ENCODE results near the gene MYH15. TPM values are rescaled to one million over a fixed set of nuclear protein-coding genes. Genes with fewer than 3 reads are reported as not detected.

The MYH15 gene
- total RNA-seq, 2 donors from 2014 or later, result 0.07 to 0.15 TPM

DNA sequence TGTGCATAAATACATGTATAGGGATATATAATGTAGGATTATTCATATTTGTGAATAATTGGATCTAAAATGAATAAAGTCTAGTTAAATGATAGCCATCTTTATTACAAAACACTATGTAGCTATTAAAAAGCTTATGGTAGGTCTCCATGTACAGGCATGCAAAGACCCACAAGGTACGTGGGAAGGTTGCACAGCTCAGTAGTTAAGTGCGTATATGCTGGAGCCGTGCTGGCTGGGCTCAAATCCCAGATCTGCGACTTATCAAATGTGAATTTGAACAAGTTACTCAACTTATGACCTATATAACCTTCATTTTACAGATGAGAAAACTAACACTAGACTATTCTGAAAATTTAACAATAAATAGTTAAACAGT is 100.6 kb downstream of the MYH15 start:
- no peak overlapping the region for H3K27ac ChIP-seq (ENCODE audit: low read depth, low read length)
- DNase-seq, result no peak
- H3K4me3 Mint-ChIP-seq, result no peak overlapping the region
- H3K9ac ChIP-seq (ENCODE audit: extremely low read depth, low read length, poor library complexity, severe bottlenecking), result no peak overlapping the region
- H3K9me3 ChIP-seq (ENCODE audit: control insufficient read depth, low read length), result no peaks in the 10 kb centered on the region
- H3K4me3 ChIP-seq (ENCODE audit: low read length), result no peak overlapping the region
- no peaks in the 10 kb centered on the region for H3K36me3 Mint-ChIP-seq (ENCODE audit: low read depth)
- TF ChIP-seq, protein P1, sequence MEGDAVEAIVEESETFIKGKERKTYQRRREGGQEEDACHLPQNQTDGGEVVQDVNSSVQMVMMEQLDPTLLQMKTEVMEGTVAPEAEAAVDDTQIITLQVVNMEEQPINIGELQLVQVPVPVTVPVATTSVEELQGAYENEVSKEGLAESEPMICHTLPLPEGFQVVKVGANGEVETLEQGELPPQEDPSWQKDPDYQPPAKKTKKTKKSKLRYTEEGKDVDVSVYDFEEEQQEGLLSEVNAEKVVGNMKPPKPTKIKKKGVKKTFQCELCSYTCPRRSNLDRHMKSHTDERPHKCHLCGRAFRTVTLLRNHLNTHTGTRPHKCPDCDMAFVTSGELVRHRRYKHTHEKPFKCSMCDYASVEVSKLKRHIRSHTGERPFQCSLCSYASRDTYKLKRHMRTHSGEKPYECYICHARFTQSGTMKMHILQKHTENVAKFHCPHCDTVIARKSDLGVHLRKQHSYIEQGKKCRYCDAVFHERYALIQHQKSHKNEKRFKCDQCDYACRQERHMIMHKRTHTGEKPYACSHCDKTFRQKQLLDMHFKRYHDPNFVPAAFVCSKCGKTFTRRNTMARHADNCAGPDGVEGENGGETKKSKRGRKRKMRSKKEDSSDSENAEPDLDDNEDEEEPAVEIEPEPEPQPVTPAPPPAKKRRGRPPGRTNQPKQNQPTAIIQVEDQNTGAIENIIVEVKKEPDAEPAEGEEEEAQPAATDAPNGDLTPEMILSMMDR (conservative IDR thresholded peaks at IDR 0.05), result no peak
- peaks cover 52% of the 10 kb centered on the region for H3K27me3 ChIP-seq (ENCODE audit: control insufficient read depth, insufficient read depth, low read length, poor library complexity, severe bottlenecking)
- H3K9me3 Mint-ChIP-seq, result no peaks in the 10 kb centered on the region
- WGBS, 2 experiments (ENCODE audit: insufficient coverage in 1 of 2, insufficient read length in 1 of 2), result 95 to 99% methylated on average over 4 of the region's 4 CpGs
- H3K4me1 ChIP-seq (ENCODE audit: control insufficient read depth, insufficient read depth, low read length), result no peaks in the 10 kb centered on the region
- no peaks in the 10 kb centered on the region for H3K4me1 Mint-ChIP-seq
- H3K36me3 ChIP-seq (ENCODE audit: control insufficient read depth, insufficient read depth, low read length), result no peaks in the 10 kb centered on the region
- peaks cover 13% of the 10 kb centered on the region for H3K27me3 Mint-ChIP-seq (ENCODE audit: insufficient read depth)
- H3K27ac Mint-ChIP-seq, result no peak overlapping the region

DNA sequence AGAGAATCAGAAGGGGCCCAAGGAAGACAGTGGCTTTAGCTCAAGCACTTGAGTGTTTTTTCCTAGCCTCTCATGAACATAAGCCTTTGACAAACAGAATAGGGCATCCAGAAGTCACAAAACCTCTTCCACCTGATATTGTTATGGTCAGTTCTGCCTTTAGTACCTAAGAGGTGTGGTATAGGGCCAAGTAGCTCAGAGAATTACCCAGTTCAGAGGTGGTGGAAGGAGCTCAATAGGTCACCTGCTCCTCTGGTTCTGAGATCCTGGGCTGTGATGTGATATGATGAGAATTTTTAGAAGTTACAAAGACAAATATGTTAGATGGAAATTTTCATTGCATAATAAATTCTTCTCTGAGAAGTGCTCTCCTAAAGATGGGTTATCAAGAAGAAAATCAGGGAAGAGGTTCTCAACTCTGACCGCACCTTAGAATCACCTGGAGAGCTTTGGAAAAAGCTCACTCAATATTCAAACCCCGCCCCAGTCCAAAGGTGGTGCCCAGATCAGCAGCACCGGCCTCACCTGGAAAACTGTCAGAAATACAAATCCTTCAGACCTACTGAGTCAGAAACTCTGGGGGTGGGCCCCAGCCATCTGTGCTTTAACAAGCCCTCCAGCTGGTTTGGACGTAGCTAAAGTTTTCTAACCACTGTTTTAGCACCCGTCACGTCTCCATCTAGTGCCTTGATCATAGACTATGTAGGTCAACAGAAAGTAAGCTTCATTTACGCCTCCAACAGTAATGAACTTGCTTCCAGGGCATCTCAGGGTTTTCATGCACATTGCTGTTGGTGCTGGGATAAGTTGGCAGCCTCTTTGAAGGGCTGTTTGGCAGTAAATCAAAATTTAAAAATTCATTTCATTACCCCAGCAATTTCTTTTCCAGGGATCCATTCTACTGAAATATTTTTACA is 101.3 kb downstream of the MYH15 start:
- no peak overlapping the region for H3K4me3 ChIP-seq (ENCODE audit: low read length)
- no peak overlapping the region for H3K4me3 Mint-ChIP-seq
- TF ChIP-seq, protein P1 (conservative IDR thresholded peaks at IDR 0.05), result no peak
- WGBS, 2 experiments (ENCODE audit: insufficient coverage in 1 of 2, insufficient read length in 1 of 2), result 87 to 93% methylated on average over 4 to 7 of the region's 7 CpGs
- peaks cover 55% of the 10 kb centered on the region for H3K27me3 ChIP-seq (ENCODE audit: control insufficient read depth, insufficient read depth, low read length, poor library complexity, severe bottlenecking)
- H3K9me3 Mint-ChIP-seq, result no peaks in the 10 kb centered on the region
- peaks cover 14% of the 10 kb centered on the region for H3K27me3 Mint-ChIP-seq (ENCODE audit: insufficient read depth)
- H3K4me1 Mint-ChIP-seq, result peaks cover 6% of the 10 kb centered on the region
- H3K9me3 ChIP-seq (ENCODE audit: control insufficient read depth, low read length), result no peaks in the 10 kb centered on the region
- H3K36me3 Mint-ChIP-seq (ENCODE audit: low read depth), result no peaks in the 10 kb centered on the region
- H3K27ac Mint-ChIP-seq, result no peak overlapping the region
- H3K36me3 ChIP-seq (ENCODE audit: control insufficient read depth, insufficient read depth, low read length), result no peaks in the 10 kb centered on the region
- no peaks in the 10 kb centered on the region for H3K4me1 ChIP-seq (ENCODE audit: control insufficient read depth, insufficient read depth, low read length)
- H3K27ac ChIP-seq (ENCODE audit: low read depth, low read length), result no peak overlapping the region
- no peak overlapping the region for H3K9ac ChIP-seq (ENCODE audit: extremely low read depth, low read length, poor library complexity, severe bottlenecking)
- DNase-seq, result no peak

DNA sequence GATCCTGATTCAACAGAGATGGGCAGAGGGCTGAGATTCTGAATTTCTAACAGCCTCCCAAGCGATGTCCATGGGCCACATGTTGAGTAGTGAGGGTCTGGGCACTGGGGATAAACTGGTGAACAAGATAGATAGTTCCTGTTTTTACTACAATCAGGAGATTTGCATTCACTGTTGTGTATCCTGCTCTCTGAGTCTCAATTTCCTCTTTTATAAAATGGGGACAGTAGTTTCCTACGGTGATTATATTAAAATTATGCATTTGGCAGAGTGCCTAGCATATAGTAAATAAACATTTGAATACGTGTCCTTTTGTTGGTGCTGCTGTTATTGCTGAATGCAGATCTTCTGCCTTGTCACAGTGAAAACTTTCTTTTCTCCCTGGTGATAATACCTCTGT is 102.5 kb downstream of the MYH15 start:
- H3K4me1 Mint-ChIP-seq, result peaks cover 8% of the 10 kb centered on the region
- peaks cover 67% of the 10 kb centered on the region for H3K27me3 ChIP-seq (ENCODE audit: control insufficient read depth, insufficient read depth, low read length, poor library complexity, severe bottlenecking)
- H3K9ac ChIP-seq (ENCODE audit: extremely low read depth, low read length, poor library complexity, severe bottlenecking), result no peak overlapping the region
- no peaks in the 10 kb centered on the region for H3K9me3 ChIP-seq (ENCODE audit: control insufficient read depth, low read length)
- no peaks in the 10 kb centered on the region for H3K9me3 Mint-ChIP-seq
- H3K27ac ChIP-seq (ENCODE audit: low read depth, low read length), result no peak overlapping the region
- no peaks in the 10 kb centered on the region for H3K36me3 ChIP-seq (ENCODE audit: control insufficient read depth, insufficient read depth, low read length)
- WGBS, 2 experiments (ENCODE audit: insufficient coverage in 1 of 2, insufficient read length in 1 of 2), result 91 to 92% methylated on average over 2 to 3 of the region's 3 CpGs
- TF ChIP-seq, protein P1 (conservative IDR thresholded peaks at IDR 0.05), result no peak
- no peak overlapping the region for H3K4me3 ChIP-seq (ENCODE audit: low read length)
- peaks cover 26% of the 10 kb centered on the region for H3K27me3 Mint-ChIP-seq (ENCODE audit: insufficient read depth)
- H3K27ac Mint-ChIP-seq, result no peak overlapping the region
- no peak overlapping the region for H3K4me3 Mint-ChIP-seq
- no peaks in the 10 kb centered on the region for H3K4me1 ChIP-seq (ENCODE audit: control insufficient read depth, insufficient read depth, low read length)
- DNase-seq, result no peak
- no peaks in the 10 kb centered on the region for H3K36me3 Mint-ChIP-seq (ENCODE audit: low read depth)
